ENCODE results near the gene CLCF1. TPM values are rescaled to one million over a fixed set of nuclear protein-coding genes. Genes with fewer than 3 reads are reported as not detected.

Gene CLCF1
- total RNA-seq, 1 donor from 2014 or later = 1.2 TPM

DNA sequence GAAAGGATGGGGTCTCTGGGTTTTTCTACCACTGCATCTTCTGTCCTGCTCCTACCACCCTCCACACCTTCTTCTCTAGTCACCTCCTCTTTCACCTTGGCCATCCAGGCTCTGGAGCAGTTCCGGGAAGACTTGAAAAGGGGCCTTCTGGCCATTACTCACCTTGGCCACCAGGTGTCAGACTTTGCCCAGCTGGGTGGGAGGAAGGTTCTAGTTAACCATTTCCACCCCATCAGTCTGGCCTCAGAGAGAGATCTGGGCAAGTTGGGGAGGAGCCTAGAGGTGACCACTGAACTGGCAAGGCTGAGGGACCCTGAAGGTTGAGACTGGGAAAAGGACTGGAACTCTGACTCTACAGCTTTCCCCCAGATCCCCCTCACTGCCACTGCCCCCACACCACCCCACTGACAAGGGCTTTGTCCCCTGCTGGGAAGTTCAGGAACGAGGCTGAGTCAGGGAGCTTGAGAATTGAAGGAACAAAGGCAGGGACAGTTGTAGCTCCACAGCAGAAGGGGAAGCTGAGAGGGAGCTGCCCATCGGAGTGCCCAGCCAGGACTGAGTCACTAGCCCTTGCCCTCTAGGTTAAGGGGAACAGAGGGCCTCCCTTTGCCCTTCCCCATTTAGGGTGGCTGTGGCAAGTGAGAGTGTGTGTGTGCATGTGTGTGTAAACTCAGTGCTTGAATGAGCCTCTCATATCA lies 16.4 kb downstream of the CLCF1 start:
- peak; percentile 79 to 81 for DNase-seq (ENCODE audit: low read depth in 2 of 2)

- DNase-seq (ENCODE audit: low read depth in 2 of 2) = no peak
Observed at GRCh38 chr11:67356387-67356863, 17.0 kb downstream of the CLCF1 start.

GRCh38 chr11:67355794-67356386 lies 17.5 kb downstream of the CLCF1 start:
- no peak for DNase-seq (ENCODE audit: low read depth in 2 of 2)

DNA sequence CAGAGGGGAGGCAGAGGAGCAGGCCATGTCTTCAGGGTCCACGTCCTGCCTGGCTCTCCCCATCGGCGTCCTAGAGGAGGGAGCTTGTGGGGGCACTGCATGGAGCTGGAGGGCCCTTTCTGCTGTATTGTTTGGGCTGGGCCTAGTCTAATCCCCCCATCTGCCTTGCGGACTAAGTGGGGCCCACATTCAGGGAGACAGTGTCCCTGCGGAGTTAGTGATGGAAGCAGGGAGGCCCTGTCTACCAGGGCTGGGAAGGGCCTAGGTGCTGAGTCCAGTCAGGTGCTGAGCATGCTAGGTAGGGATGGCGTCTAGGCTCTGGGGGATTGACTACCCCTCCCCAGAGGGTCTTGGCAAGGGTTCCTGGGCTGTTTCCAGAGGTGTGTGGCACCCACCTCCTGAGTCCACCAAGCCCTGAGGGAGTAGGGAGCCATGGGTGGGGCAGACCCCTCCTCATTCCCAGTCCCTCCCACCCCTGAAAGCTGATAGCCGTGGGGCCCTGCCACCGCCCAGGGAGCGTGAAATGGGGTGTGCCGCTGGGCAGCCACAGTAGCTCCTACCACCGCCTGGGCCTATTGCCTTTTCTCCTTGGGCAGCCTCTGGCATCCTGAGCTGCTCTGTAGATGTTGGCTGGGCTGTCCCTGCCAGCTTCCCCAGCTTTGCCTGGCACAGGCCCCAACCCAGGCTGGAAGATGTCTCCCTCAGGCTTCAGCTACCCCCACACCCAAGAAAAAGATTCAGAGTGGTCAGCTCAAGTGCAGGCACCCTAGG lies 18.2 kb downstream of the CLCF1 start:
- no peak for DNase-seq (ENCODE audit: low read depth in 2 of 2)

- peak; percentile 79 to 96 for DNase-seq (ENCODE audit: low read depth in 2 of 2)
Observed at GRCh38 chr11:67354075-67355022, 19.0 kb downstream of the CLCF1 start.

DNA sequence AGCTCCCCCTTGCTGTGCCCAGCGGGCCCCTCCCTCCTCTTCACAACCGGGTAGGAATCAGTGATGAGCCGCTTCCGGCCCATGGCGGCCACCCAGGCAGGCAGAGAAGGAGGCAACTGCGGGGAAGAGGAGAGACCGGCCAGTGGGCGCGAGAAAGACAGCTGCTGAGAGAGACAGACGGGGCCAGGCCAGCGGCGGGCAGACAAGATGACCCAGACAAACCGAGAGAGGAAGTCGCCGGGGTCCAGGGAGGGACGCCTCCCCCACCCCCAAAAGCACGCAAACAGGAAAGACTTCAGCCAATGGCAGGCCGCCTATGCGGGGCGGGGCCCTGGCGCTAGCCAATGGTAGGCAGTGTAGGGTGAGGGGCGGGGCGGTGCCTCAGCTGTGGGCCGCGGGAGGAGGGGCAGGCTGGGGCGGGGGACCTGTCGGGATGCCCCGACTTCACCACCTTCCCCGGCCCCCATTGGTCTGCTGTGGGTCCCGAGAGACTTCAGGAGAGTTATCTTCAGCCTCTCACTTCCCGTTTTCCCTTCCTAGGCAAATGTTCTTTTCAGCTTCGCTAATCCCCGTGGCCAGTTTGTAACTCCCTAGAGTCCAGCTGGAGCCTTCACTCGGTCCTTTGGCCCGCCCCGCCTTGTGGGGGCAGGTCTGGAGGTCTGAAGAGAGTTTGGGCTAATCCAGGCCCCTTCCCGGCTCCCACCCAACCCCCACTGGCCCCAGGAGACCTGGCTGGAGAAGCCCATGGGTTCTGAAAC lies 19.9 kb downstream of the CLCF1 start, which contains the start of gene POLD4:
TSS of gene POLD4 (minus strand) at position 230 of the 758 bp plus-strand sequence. CDS start at position 83, 147 bp downstream.
- peak; percentile 96 for DNase-seq (ENCODE audit: low read depth in 2 of 2)

DNA sequence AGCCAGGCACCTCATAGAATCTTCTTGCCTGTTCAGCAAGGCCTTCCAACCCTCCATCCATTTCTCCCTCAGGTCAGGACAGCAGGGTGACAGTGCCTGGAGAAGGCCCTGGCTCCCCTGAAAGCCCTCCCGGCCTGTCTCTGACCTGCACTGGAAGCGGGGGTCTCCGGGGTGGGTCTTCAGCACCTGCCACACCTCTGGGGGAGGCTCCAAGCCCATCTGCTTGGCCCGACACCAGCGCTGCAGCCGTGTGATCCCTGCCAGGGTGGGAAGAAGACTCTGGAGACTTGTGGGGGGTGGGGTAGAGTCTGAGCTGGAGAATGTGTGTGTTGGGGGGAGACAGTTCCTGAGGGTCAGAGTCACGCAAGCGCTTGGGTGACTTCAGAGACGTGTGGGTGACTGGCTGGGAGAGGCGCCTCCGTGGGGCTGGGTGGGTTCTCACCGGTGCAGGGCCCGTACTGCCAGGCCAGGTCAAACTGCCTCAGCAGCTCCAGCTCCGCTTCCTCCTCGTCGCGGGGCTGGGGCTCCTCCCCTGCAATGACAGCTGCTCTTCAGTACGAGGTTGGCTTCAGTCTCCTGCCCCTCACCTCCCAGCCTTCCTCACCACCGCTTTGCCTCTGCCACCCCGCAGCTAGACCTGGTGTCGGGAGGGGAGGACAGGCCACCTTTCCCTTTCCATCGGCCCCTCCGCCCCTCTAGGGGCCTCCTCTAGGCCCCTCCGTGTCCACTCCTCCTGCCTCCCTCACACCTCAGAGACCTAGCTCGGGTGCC lies 20.7 kb downstream of the CLCF1 start:
- no peak for DNase-seq (ENCODE audit: low read depth in 2 of 2)

DNA sequence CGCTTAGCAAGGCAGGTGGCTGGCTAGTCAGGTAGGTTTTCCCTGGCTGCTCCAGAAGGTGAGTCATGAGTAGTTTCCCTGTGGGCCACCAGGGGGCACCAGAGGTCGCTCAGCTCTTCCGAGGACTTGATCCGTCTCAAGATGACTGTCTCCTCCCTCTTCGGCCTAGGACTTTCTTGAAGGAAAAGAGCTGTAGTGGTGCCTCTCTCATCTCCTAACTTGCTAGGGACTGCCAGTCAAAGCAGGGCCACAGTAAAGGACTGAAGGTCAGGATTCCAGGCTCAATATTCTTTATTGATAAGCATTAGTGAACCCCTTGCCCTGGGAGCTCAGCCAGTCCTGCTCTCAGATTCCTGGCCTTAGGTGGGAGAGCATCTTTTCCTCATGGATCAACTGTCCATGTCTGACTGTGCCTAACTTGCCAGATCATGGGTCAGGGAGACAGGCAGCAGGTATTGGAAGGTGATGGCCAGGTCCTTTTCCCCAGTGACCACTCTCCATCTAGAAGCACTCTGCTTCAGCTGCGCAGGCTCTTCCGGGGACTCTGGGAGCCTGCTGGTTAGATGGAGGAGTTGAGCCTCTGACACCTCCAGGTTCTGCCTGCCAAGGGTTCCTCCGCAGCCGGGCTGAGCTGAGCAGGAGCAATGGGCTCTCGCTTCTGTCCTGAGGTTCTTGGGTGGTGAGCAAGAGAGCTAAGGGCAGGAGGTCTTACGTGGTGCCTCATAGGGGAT lies 22.0 kb downstream of the CLCF1 start:
- DNase-seq (ENCODE audit: low read depth in 2 of 2) = peak; percentile 62 to 82

DNA sequence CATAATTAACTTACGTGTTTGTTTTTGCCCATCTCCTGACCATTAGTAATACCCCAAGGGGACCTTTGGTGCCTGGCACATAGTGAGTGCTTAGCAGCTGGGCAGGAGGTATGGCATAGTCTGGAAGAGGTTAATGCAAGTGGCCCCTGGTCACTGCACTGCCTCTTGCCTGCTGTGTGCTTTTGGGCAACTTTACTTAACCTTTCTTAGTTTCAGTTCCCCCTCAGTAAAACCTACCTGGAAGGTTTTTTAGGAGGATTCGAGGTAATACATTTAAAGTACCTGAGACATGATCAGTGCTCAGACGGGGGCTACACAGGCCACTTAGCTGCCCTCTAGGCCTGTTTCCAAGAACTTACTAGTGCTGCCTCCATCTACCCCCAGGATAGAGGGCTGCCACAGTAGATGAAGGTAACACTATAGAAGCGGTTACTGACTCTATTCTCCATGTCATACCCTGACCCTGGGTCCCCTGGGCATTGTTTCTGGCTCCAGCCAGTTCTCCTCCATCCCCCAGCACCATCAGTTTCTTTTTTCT lies 23.4 kb downstream of the CLCF1 start:
- no peak for DNase-seq (ENCODE audit: low read depth in 2 of 2)

- DNase-seq (ENCODE audit: low read depth in 2 of 2) = no peak
Observed at GRCh38 chr11:67349457-67349856, 23.9 kb downstream of the CLCF1 start.

DNA sequence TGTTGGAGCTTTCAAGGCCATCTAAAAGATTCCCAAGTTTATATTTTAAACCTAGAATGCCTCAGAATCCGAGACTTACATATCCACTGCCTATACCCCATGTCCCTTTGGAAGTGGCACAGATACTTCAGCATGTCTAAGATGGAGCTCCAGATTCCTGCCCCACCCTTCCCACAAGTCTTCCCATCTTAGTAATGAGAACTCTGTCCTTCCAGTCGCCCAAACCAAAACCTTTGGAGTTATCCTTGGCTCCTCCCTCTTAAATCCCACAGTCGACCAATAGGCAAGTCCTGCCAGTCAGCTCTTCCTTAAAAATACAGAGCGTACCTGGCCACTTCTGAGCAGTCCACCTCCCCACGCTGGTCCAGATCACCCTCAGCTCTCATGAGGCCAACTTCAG lies 24.4 kb downstream of the CLCF1 start:
- DNase-seq (ENCODE audit: low read depth in 2 of 2) = no peak

GRCh38 chr11:67347964-67348749 lies 25.2 kb downstream of the CLCF1 start:
- no peak for DNase-seq (ENCODE audit: low read depth in 2 of 2)

GRCh38 chr11:67345920-67346819 lies 27.2 kb downstream of the CLCF1 start:
- DNase-seq (ENCODE audit: low read depth in 2 of 2) = peak; percentile 42 to 65

- DNase-seq (ENCODE audit: low read depth in 2 of 2) = peak in 1 of 2 donors; percentile 82
Observed at GRCh38 chr11:67345247-67345919, 28.0 kb downstream of the CLCF1 start.

DNA sequence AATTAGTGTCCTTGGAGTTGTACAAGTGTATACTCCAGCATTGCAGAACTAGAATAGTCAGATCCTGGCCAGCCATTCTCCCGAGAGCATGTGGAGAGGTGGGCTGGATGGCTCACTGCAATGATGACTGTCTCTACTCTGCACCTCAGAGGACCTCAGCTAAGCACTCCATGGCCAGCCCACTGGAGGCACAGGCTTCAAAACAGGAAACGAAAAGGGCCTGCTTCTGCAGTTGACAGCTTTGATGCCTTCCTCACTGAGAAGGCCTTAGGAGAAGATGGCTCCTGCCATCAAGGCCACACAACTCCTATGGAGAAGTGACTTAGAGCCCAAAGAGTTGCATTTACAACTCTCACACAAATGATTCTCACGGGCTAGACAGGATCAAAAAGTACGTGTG lies 29.1 kb downstream of the CLCF1 start:
- DNase-seq (ENCODE audit: low read depth in 2 of 2) = no peak

DNA sequence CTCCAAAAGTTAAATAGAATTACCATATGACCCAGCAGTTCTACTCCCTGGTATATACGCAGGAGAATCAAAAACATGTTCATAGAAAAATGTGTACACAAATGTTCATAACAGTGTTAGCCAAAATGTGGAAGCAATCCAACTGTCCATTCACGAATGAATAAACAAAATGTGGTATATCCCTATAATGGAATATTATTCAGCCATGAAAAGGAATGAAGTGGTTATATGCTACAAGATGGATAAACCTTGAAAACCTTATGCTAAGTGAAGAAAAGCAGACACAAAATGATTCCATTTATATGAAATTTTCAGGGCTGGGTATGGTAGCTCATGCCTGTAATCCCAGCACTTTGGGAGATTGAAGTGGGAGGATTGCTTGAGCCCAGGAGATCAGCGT lies 36.1 kb downstream of the CLCF1 start:
- DNase-seq (ENCODE audit: low read depth in 2 of 2) = no peak
